GM23338 (cell line): Measurements from ENCODE around the gene ZNF337. TPM values are rescaled to one million over a fixed set of nuclear protein-coding genes. Genes with fewer than 3 reads are reported as not detected.

ENCODE experiments used
- ATAC-seq: fragments of 200-7000 bp; cut with Tn5 transposase; 3 replicates; pipeline ENCODE4 v1.9.1; 2020
- DNase-seq: peaks from one replicate; pipeline ENCODE4 v3.0.0-alpha.2; 2015; ENCODE audit warnings: low spot score
- H2AFZ ChIP-seq: fragments of 200-600 bp; sonication (generic); 2 replicates; pipeline ENCODE4 v1.8.0; 2016; ENCODE audit warnings: antibody characterized with exemption, mild to moderate bottlenecking, moderate library complexity
- H3F3A ChIP-seq: fragments of 200-600 bp; sonication (generic); replicated peaks from 2 replicates; pipeline ENCODE4 v1.8.0; 2017; ENCODE audit warnings: antibody characterized with exemption, mixed run types, low read depth
- H3K27ac ChIP-seq: fragments of 200-600 bp; sonication (generic); 2 replicates; pipeline ENCODE4 v1.6.1; 2016; ENCODE audit warnings: low read depth
- H3K27me3 ChIP-seq: fragments of 200-600 bp; sonication (generic); 2 replicates; pipeline ENCODE4 v1.8.0; 2016; ENCODE audit warnings: mild to moderate bottlenecking, mixed run types, moderate library complexity; ENCODE audit not compliant: insufficient read depth
- H3K36me3 ChIP-seq: fragments of 200-600 bp; sonication (generic); 2 replicates; pipeline ENCODE4 v1.8.0; 2016; ENCODE audit warnings: mild to moderate bottlenecking; ENCODE audit not compliant: insufficient read depth
- H3K4me1 ChIP-seq: fragments of 200-600 bp; sonication (generic); 2 replicates; pipeline ENCODE4 v1.8.0; 2016; ENCODE audit warnings: mild to moderate bottlenecking, moderate library complexity; ENCODE audit not compliant: insufficient read depth
- H3K4me2 ChIP-seq: fragments of 200-600 bp; sonication (generic); 2 replicates; pipeline ENCODE4 v1.7.1; 2017; ENCODE audit warnings: mixed run types
- H3K4me3 ChIP-seq: fragments of 200-600 bp; sonication (generic); 2 replicates; pipeline ENCODE4 v1.6.1; 2016; ENCODE audit warnings: mixed run types
- H3K79me2 ChIP-seq: fragments of 200-600 bp; sonication (generic); replicated peaks from 2 replicates; pipeline ENCODE4 v1.8.0; 2017; ENCODE audit warnings: mild to moderate bottlenecking; ENCODE audit not compliant: insufficient read depth
- H3K9me2 ChIP-seq: fragments of 200-600 bp; sonication (generic); 2 replicates; pipeline ENCODE4 v1.8.0; 2017; ENCODE audit not compliant: insufficient read depth
- H4K20me1 ChIP-seq: fragments of 200-600 bp; sonication (generic); replicated peaks from 2 replicates; pipeline ENCODE4 v1.8.0; 2017; ENCODE audit warnings: mild to moderate bottlenecking; ENCODE audit not compliant: insufficient read depth
- H3K27ac Mint-ChIP-seq: 2 replicates; pipeline ENCODE4 v1.8.0; 2020; ENCODE audit warnings: inconsistent platforms, mild to moderate bottlenecking, moderate library complexity, mixed read lengths
- H3K27me3 Mint-ChIP-seq: 3 replicates; pipeline ENCODE4 v1.8.0; 2022; ENCODE audit warnings: low read depth, mild to moderate bottlenecking, moderate library complexity, mixed read lengths, inconsistent platforms; ENCODE audit not compliant: insufficient read depth, poor library complexity
- H3K36me3 Mint-ChIP-seq: 3 replicates; pipeline ENCODE4 v1.8.0; 2021; ENCODE audit warnings: low read depth, mild to moderate bottlenecking, inconsistent platforms, moderate library complexity, mixed read lengths
- H3K4me1 Mint-ChIP-seq: 3 replicates; pipeline ENCODE4 v1.8.0; 2020; ENCODE audit warnings: mild to moderate bottlenecking, inconsistent platforms, mixed read lengths
- H3K4me3 Mint-ChIP-seq: 3 replicates; pipeline ENCODE4 v1.8.0; 2021; ENCODE audit warnings: moderate library complexity, mild to moderate bottlenecking, inconsistent platforms, mixed read lengths
- H3K9me3 Mint-ChIP-seq: 3 replicates; pipeline ENCODE4 v1.8.0; 2020; ENCODE audit warnings: moderate library complexity, mild to moderate bottlenecking, inconsistent platforms, mixed read lengths
- CREB1 ChIP-seq: fragments of 250-450 bp; sonication (Bioruptor Pico); IDR thresholded peaks from 2 replicates; pipeline ENCODE4 v1.5.0; 2020; ENCODE audit warnings: low read depth, mild to moderate bottlenecking, moderate library complexity
- EZH2 ChIP-seq: fragments of 200-600 bp; sonication (generic); IDR thresholded peaks from one replicate; pipeline ENCODE4 v1.8.0; 2017; ENCODE audit warnings: antibody characterized with exemption, mild to moderate bottlenecking, low read depth; ENCODE audit not compliant: unreplicated experiment
- EZH2phosphoT487 ChIP-seq: fragments of 200-600 bp; sonication (generic); IDR thresholded peaks from one replicate; pipeline ENCODE4 v1.8.1; 2018; ENCODE audit warnings: antibody characterized with exemption; ENCODE audit not compliant: unreplicated experiment
- JUNB ChIP-seq: IDR thresholded peaks from one replicate; pipeline ENCODE4 v1.6.1; 2016; ENCODE audit warnings: antibody characterized with exemption; ENCODE audit not compliant: unreplicated experiment
- POLR2AphosphoS5 ChIP-seq: IDR thresholded peaks from 2 replicates; pipeline ENCODE4 v1.6.1; 2016; ENCODE audit warnings: antibody characterized with exemption, low read depth
- ZNF114 ChIP-seq: fragments of 250-450 bp; sonication (Bioruptor Pico); IDR thresholded peaks from 2 replicates; pipeline ENCODE4 v1.5.0; 2020; ENCODE audit warnings: mild to moderate bottlenecking, moderate library complexity
- ZNF331 ChIP-seq: fragments of 250-450 bp; sonication (Bioruptor Pico); IDR thresholded peaks from 2 replicates; pipeline ENCODE4 v1.5.0; 2020; ENCODE audit warnings: low read depth, mild to moderate bottlenecking, moderate library complexity
- polyA plus RNA-seq: library from polyadenylated mRNA; unstranded; fragments of >200 nt; fragmentation: Nextera tagmentation; extraction: Ambion mirVana; gene quantifications from 2 replicates; pipeline ENCODE4 v1.2.1, GENCODE V29; 2016
- small RNA-seq: library from RNA; depleted of rRNA; stranded (forward); fragments of <200 nt; gene quantifications from one replicate; pipeline ENCODE3, GENCODE V24; 2014; ENCODE audit warnings: low replicate concordance
- total RNA-seq: library from RNA; depleted of rRNA; stranded (reverse); fragments of >200 nt; shearing (Covaris generic); gene quantifications from 2 replicates; pipeline ENCODE4 v1.2.3, GENCODE V29; 2014; rRNA removed
- TF ChIP-seq, protein P1 (sequence below), 2 experiments: fragments of 200-600 bp in 1 of 2; sonication (generic) in 1 of 2; conservative IDR thresholded peaks; 2 replicates each; pipeline versions ENCODE4 v1.5.1 to v1.6.1; 2016 to 2017; ENCODE audit warnings: antibody characterized with exemption in 2 of 2, low read depth in 2 of 2, mild to moderate bottlenecking in 2 of 2, moderate library complexity in 1 of 2
- TF ChIP-seq, protein P2 (sequence below): IDR thresholded peaks from one replicate; pipeline ENCODE4 v1.6.1; 2018; ENCODE audit warnings: antibody characterized with exemption; ENCODE audit not compliant: unreplicated experiment

The ZNF337 gene
- total and polyA plus RNA-seq, 2 experiments from 2014 or later = 2.1 to 6.3 TPM

DNA sequence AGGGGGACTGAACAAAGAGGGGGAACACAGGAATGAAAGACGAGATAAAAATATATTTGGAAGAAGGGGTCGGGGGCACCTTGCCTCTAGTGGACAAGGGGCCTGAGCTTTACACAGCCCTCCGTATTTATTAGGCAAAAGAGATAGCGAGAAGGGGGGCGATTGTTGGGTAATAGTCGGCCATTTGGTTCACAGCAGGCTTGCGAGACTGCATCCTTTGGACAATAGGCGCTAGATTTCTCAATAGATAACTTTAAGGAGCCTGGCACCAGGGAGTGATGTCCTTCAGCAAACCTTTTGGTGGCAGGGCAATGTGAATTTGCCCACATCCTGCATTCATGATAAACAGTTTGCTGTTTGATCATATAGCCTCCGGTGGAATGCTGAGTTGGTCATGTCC is 69.9 kb downstream of the ZNF337 start:
- H3K4me3 ChIP-seq = no peak overlapping the region
- no peaks in the 10 kb centered on the region for H4K20me1 ChIP-seq
- no peak for TF ChIP-seq EZH2
- no peak for TF ChIP-seq CREB1
- TF ChIP-seq, protein P1, sequence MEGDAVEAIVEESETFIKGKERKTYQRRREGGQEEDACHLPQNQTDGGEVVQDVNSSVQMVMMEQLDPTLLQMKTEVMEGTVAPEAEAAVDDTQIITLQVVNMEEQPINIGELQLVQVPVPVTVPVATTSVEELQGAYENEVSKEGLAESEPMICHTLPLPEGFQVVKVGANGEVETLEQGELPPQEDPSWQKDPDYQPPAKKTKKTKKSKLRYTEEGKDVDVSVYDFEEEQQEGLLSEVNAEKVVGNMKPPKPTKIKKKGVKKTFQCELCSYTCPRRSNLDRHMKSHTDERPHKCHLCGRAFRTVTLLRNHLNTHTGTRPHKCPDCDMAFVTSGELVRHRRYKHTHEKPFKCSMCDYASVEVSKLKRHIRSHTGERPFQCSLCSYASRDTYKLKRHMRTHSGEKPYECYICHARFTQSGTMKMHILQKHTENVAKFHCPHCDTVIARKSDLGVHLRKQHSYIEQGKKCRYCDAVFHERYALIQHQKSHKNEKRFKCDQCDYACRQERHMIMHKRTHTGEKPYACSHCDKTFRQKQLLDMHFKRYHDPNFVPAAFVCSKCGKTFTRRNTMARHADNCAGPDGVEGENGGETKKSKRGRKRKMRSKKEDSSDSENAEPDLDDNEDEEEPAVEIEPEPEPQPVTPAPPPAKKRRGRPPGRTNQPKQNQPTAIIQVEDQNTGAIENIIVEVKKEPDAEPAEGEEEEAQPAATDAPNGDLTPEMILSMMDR (conservative IDR thresholded peaks at IDR 0.05; ENCODE audit: low read depth in 2 of 2) = no peak
- TF ChIP-seq, protein P2, sequence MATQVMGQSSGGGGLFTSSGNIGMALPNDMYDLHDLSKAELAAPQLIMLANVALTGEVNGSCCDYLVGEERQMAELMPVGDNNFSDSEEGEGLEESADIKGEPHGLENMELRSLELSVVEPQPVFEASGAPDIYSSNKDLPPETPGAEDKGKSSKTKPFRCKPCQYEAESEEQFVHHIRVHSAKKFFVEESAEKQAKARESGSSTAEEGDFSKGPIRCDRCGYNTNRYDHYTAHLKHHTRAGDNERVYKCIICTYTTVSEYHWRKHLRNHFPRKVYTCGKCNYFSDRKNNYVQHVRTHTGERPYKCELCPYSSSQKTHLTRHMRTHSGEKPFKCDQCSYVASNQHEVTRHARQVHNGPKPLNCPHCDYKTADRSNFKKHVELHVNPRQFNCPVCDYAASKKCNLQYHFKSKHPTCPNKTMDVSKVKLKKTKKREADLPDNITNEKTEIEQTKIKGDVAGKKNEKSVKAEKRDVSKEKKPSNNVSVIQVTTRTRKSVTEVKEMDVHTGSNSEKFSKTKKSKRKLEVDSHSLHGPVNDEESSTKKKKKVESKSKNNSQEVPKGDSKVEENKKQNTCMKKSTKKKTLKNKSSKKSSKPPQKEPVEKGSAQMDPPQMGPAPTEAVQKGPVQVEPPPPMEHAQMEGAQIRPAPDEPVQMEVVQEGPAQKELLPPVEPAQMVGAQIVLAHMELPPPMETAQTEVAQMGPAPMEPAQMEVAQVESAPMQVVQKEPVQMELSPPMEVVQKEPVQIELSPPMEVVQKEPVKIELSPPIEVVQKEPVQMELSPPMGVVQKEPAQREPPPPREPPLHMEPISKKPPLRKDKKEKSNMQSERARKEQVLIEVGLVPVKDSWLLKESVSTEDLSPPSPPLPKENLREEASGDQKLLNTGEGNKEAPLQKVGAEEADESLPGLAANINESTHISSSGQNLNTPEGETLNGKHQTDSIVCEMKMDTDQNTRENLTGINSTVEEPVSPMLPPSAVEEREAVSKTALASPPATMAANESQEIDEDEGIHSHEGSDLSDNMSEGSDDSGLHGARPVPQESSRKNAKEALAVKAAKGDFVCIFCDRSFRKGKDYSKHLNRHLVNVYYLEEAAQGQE = no peak
- no peak for TF ChIP-seq EZH2phosphoT487
- no peak for TF ChIP-seq POLR2AphosphoS5
- TF ChIP-seq ZNF114 (CRISPR knock-in tag) = no peak
- no peak for TF ChIP-seq ZNF331 (CRISPR knock-in tag)
- TF ChIP-seq JUNB = no peak
- no peaks in the 10 kb centered on the region for H3K36me3 ChIP-seq
- 0 out of 2 replicates have a peak overlapping the region, but pooled peaks have one; percentile 14 for H3K27ac ChIP-seq
- Mint-ChIP-seq H3K9me3 (peaks cover 26% of the 10 kb centered on the region), H3K4me3 (no peak overlapping the region), H3K4me1 (peaks cover 28% of the 10 kb centered on the region), H3K36me3 (peaks cover 26% of the 10 kb centered on the region), H3K27ac (no peak overlapping the region), H3K27me3 (peaks cover 18% of the 10 kb centered on the region)
- H3K27me3 ChIP-seq = peaks cover 27% of the 10 kb centered on the region
- peaks cover 24% of the 10 kb centered on the region for H3K4me1 ChIP-seq
- H3F3A ChIP-seq = peaks cover 2% of the 10 kb centered on the region; the same call in 1 of the 2 replicates
- H3K9me2 ChIP-seq = no peaks in the 10 kb centered on the region
- H2AFZ ChIP-seq = no peak overlapping the region
- H3K79me2 ChIP-seq = peaks cover 10% of the 10 kb centered on the region; the same call in 1 of the 2 replicates
- 0 out of 2 replicates have a peak overlapping the region, but pooled peaks have one; percentile 12 for H3K4me2 ChIP-seq
- ATAC-seq (no peak), DNase-seq (no peak)

DNA sequence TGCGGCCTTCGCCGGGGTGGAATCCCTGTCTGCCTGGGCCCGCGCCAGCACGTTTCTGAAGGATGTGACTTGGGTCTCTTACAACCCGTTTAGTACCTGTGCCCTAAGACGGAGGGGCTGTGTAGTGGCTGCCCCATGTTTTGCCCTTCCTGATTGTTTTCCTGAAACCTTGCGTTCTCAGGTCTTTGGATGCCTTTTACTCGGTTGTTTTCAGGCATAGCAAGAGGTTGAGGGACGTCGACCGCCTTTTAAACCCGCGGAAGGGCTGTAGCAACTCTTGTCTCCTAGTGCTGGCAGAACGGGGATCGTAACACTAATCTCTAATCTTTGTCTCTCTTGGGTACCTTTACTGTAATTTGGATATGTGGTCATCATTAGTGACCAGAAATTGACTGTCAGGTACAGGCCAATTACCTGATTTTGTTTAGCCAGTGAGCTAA is 72.1 kb downstream of the ZNF337 start:
- Histone ChIP-seq H3K4me1 (peaks cover 31% of the 10 kb centered on the region), H3K9me2 (no peaks in the 10 kb centered on the region), H2AFZ (peak overlapping the region; percentile 99), H3F3A (peaks cover 2% of the 10 kb centered on the region; the same call in 1 of the 2 replicates), H3K36me3 (no peaks in the 10 kb centered on the region), H4K20me1 (no peaks in the 10 kb centered on the region; the same call in 1 of the 2 replicates), H3K4me3 (peak overlapping the region; percentile 81), H3K27me3 (peaks cover 27% of the 10 kb centered on the region), H3K4me2 (peak overlapping the region; percentile 95), H3K79me2 (peaks cover 33% of the 10 kb centered on the region), H3K27ac (0 out of 2 replicates have a peak overlapping the region, but pooled peaks have one; percentile 87)
- TF ChIP-seq POLR2AphosphoS5 = no peak
- Mint-ChIP-seq H3K4me1 (peaks cover 35% of the 10 kb centered on the region), H3K4me3 (peak overlapping the region; percentile 81), H3K27ac (peak overlapping the region; percentile 88), H3K27me3 (peaks cover 18% of the 10 kb centered on the region), H3K9me3 (peaks cover 15% of the 10 kb centered on the region), H3K36me3 (peaks cover 20% of the 10 kb centered on the region)
- ATAC-seq = no peak
- no peak for DNase-seq

Small RNA genes within 50 kb of the gene (small RNA-seq; reads per million reads assigned to genes)
- not detected for gene RN7SL594P

Other genes starting within 250 kb of the ZNF337 start
- gene NINL, start 111.3 kb downstream of the ZNF337 start, total RNA-seq = 22.9 and 31.2 TPM in 2 replicates
- 15.0 and 18.0 TPM in 2 replicates for gene NINL, start 111.3 kb downstream of the ZNF337 start, polyA plus RNA-seq
- gene NANP, start 72.8 kb downstream of the ZNF337 start, total RNA-seq = 5.8 and 7.6 TPM in 2 replicates
- gene NANP, start 72.8 kb downstream of the ZNF337 start, polyA plus RNA-seq = 3.2 and 3.9 TPM in 2 replicates